Ascending aorta (tissue), 2 donors: ENCODE data around the gene ZNF420. TPM values are rescaled to one million over a fixed set of nuclear protein-coding genes. Genes with fewer than 3 reads are reported as not detected.
"Not testable (repeated sequence)": the region's sequence is repeated elsewhere in the genome, so short reads cannot be mapped to it uniquely, and the experiment has no call there.

Experiments
- DNase-seq, 2 donors: peaks; one replicate each; pipeline ENCODE4 v3.0.0-alpha.2; 2019; ENCODE audit warnings: low spot score in 2 of 2
- H3K27ac ChIP-seq, 2 donors: fragments of 200-600 bp; sonication (generic); one replicate each; pipeline ENCODE4 v1.5.1; 2016 to 2017; ENCODE audit warnings: mild to moderate bottlenecking in 1 of 2
- H3K27me3 ChIP-seq: fragments of 200-600 bp; sonication (generic); one replicate; pipeline ENCODE4 v1.5.1; 2017
- H3K36me3 ChIP-seq, 2 donors: fragments of 200-600 bp; sonication (generic); one replicate each; pipeline ENCODE4 v1.5.1; 2016
- H3K4me1 ChIP-seq, 2 donors: fragments of 200-600 bp; sonication (generic); one replicate each; pipeline ENCODE4 v1.5.1; 2016 to 2017; ENCODE audit warnings: mild to moderate bottlenecking in 1 of 2
- H3K4me3 ChIP-seq, 2 donors: fragments of 200-600 bp; sonication (generic); one replicate each; pipeline ENCODE4 v1.5.1; 2016 to 2017; ENCODE audit warnings: mild to moderate bottlenecking in 1 of 2
- H3K9me3 ChIP-seq, 2 donors: fragments of 200-600 bp; sonication (generic); one replicate each; pipeline ENCODE4 v1.5.1; 2016
- CTCF ChIP-seq, 3 experiments: fragments of 200-600 bp in 2 of 3; fragments of 450-650 bp in 1 of 3; sonication (generic) in 2 of 3; IDR thresholded peaks; one replicate each; pipeline ENCODE4 v1.5.1; 2016 to 2019; ENCODE audit warnings: antibody characterized with exemption in 3 of 3, mild to moderate bottlenecking in 1 of 3, moderate library complexity in 1 of 3
- intact Hi-C: fragments of 100-400 bp; cut with DNase I; formaldehyde crosslinking; loops from one replicate; pipeline ENCODE4 v1.15.1; 2023
- total RNA-seq: library from RNA; depleted of rRNA; stranded (reverse); fragments of >200 nt; gene quantifications from one replicate; pipeline ENCODE4 v1.1.0, GENCODE V29; 2016

Gene ZNF420
- total RNA-seq, 1 donor from 2014 or later: 69.9 TPM

DNA sequence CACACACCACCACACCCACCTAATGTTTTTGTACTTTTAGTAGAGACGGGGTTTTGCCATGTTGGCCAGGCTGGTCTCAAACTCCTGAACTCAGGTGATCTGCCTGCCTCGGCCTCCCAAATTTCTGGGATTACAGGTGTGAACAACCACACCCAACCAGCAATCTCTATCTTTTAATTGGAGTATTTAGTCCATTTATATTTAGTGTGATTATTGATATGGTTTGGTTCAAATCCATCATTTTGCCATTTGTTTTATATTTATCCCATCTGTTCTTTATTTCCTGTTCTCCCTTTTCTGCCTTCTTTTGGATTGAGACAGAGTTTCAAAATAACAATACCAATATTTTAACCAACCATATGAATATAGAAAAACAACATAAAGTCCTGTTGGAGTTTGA is 4.1 kb downstream of the ZNF420 start:
- Histone ChIP-seq H3K27me3 (no peaks in the 10 kb centered on the region), H3K27ac (no peak overlapping the region), H3K4me1 (peaks cover 6 to 7% of the 10 kb centered on the region in 2 donors), H3K4me3 (no peak overlapping the region), H3K36me3 (peaks cover 5 to 36% of the 10 kb centered on the region in 2 donors), H3K9me3 (peaks cover 36 to 74% of the 10 kb centered on the region in 2 donors)
- TF ChIP-seq CTCF (IDR thresholded peaks at IDR 0.05): no peak
- DNase-seq: no peak
- intact Hi-C loops: no loop called here

GRCh38 chr19:37087110-37087509 is 8.9 kb downstream of the ZNF420 start:
- no peak for DNase-seq
- H3K4me3 ChIP-seq: no peak overlapping the region
- no peak for TF ChIP-seq CTCF (IDR thresholded peaks at IDR 0.05)
- H3K27ac ChIP-seq: no peak overlapping the region
- intact Hi-C loops: no loop called here
- peaks cover 57 to 100% of the 10 kb centered on the region in 2 donors for H3K9me3 ChIP-seq
- no peaks in the 10 kb centered on the region for H3K4me1 ChIP-seq
- H3K27me3 ChIP-seq: no peaks in the 10 kb centered on the region
- peaks cover 42 to 63% of the 10 kb centered on the region in 2 donors for H3K36me3 ChIP-seq

GRCh38 chr19:37095859-37096258 is 17.6 kb downstream of the ZNF420 start:
- DNase-seq: no peak
- Histone ChIP-seq H3K27me3 (no peaks in the 10 kb centered on the region), H3K4me1 (no peaks in the 10 kb centered on the region), H3K27ac (no peak overlapping the region), H3K4me3 (no peak overlapping the region), H3K36me3 (peaks cover 92 to 100% of the 10 kb centered on the region in 2 donors), H3K9me3 (peaks cover 82 to 100% of the 10 kb centered on the region in 2 donors)
- intact Hi-C loops: no loop called here
- TF ChIP-seq CTCF (IDR thresholded peaks at IDR 0.05): no peak

GRCh38 chr19:37098570-37098969 is 20.3 kb downstream of the ZNF420 start:
- DNase-seq: no peak
- no peak for TF ChIP-seq CTCF (IDR thresholded peaks at IDR 0.05)
- Histone ChIP-seq H3K27ac (no peak overlapping the region), H3K9me3 (peaks cover 90 to 100% of the 10 kb centered on the region in 2 donors), H3K27me3 (no peaks in the 10 kb centered on the region), H3K4me3 (no peak overlapping the region), H3K4me1 (no peaks in the 10 kb centered on the region), H3K36me3 (peaks cover 90 to 100% of the 10 kb centered on the region in 2 donors)
- intact Hi-C loops: no loop called here

GRCh38 chr19:37104135-37104534 is 25.9 kb downstream of the ZNF420 start:
- intact Hi-C loops: not testable (repeated sequence)

GRCh38 chr19:37111753-37112152 is 33.5 kb downstream of the ZNF420 start:
- intact Hi-C loops: not testable (repeated sequence)
- peaks cover 94 to 100% of the 10 kb centered on the region in 2 donors for H3K36me3 ChIP-seq

More at GRCh38 chr19:37104135-37104534, 25.9 kb downstream of the ZNF420 start:
- Histone ChIP-seq H3K9me3 (peaks cover 81 to 98% of the 10 kb centered on the region in 2 donors), H3K36me3 (peaks cover 72 to 91% of the 10 kb centered on the region in 2 donors)
- not testable (repeated sequence) for DNase-seq, H3K4me1 ChIP-seq, H3K27me3 ChIP-seq, H3K4me3 ChIP-seq, H3K27ac ChIP-seq

DNA sequence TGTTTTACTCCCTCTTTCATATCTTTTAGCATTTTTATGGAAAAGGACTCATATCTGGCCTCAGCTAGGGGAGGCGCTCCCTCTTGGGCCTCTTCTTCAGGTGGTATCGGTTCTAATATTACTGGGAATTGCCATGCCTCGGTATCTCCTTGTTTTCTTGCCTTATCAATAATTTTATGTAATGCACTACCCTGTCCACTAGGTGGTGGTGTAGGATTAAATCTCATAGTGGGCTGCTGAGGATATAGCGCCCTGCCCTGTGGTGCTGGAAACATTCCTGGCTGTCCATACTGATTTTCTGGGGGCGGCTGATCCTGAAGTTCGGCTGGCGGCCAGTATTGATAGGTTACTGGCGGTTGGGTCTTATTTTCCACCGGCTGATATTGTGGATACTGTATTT is 35.8 kb downstream of the ZNF420 start:
- TF ChIP-seq CTCF (IDR thresholded peaks at IDR 0.05): no peak
- Histone ChIP-seq H3K4me1 (no peaks in the 10 kb centered on the region), H3K36me3 (peaks cover 75 to 85% of the 10 kb centered on the region in 2 donors), H3K27me3 (no peaks in the 10 kb centered on the region), H3K27ac (no peak overlapping the region), H3K9me3 (peaks cover 89 to 99% of the 10 kb centered on the region in 2 donors), H3K4me3 (peak overlapping the region in 1 of 2 donors; percentile 5)
- DNase-seq: no peak
- intact Hi-C loops: no loop called here

More at GRCh38 chr19:37111753-37112152, 33.5 kb downstream of the ZNF420 start:
- not testable (repeated sequence) for H3K27ac ChIP-seq, H3K4me3 ChIP-seq, H3K4me1 ChIP-seq, H3K27me3 ChIP-seq, DNase-seq
- H3K9me3 ChIP-seq: peaks cover 93 to 99% of the 10 kb centered on the region in 2 donors

GRCh38 chr19:37122093-37122492 is 43.9 kb downstream of the ZNF420 start:
- DNase-seq, intact Hi-C loops, H3K27ac ChIP-seq, H3K27me3 ChIP-seq, H3K4me3 ChIP-seq, H3K4me1 ChIP-seq: not testable (repeated sequence)
- Histone ChIP-seq H3K36me3 (peaks cover 17 to 28% of the 10 kb centered on the region in 2 donors), H3K9me3 (peaks cover 75 to 91% of the 10 kb centered on the region in 2 donors)
